ENCODE results near the gene CDH4. TPM values are rescaled to one million over a fixed set of nuclear protein-coding genes. Genes with fewer than 3 reads are reported as not detected.

CDH4 gene
- total RNA-seq, 2 experiments from 2014 or later = 0.11 to 0.18 TPM

GRCh38 chr20:61256365-61256764 lies 4.3 kb downstream of the CDH4 start:
- Mint-ChIP-seq H3K9me3 (peaks cover 5% of the 10 kb centered on the region), H3K27ac (no peak overlapping the region), H3K4me1 (ENCODE audit: low read depth) (no peaks in the 10 kb centered on the region), H3K36me3 (ENCODE audit: low read depth) (no peaks in the 10 kb centered on the region), H3K4me3 (no peak overlapping the region), H3K27me3 (peaks cover 21% of the 10 kb centered on the region)
- TF ChIP-seq CTCF (IDR thresholded peaks at IDR 0.05) = no peak
- ChIA-PET CTCF (interaction anchor here (1.5 kb wide), 1 partner anchor 28 kb away, joined by 5 read pairs; no protein-coding TSS in a partner anchor), POLR2A (no interaction called here)
- DNase-seq = no peak
- ATAC-seq = no peak
- intact Hi-C loops (cut with micrococcal nuclease) = no loop called here

GRCh38 chr20:61256824-61257223 lies 4.8 kb downstream of the CDH4 start:
- H3K27ac Mint-ChIP-seq = no peak overlapping the region
- no peaks in the 10 kb centered on the region for H3K36me3 Mint-ChIP-seq (ENCODE audit: low read depth)
- H3K9me3 Mint-ChIP-seq = peaks cover 5% of the 10 kb centered on the region
- intact Hi-C loops (cut with micrococcal nuclease) = no loop called here
- no peak for TF ChIP-seq CTCF (IDR thresholded peaks at IDR 0.05)
- POLR2A ChIA-PET = no interaction called here
- CTCF ChIA-PET = interaction anchor here (1.5 kb wide), 1 partner anchor 28 kb away, joined by 5 read pairs; no protein-coding TSS in a partner anchor
- H3K27me3 Mint-ChIP-seq = peaks cover 17% of the 10 kb centered on the region
- ATAC-seq = no peak
- DNase-seq = no peak
- H3K4me3 Mint-ChIP-seq = no peak overlapping the region
- no peaks in the 10 kb centered on the region for H3K4me1 Mint-ChIP-seq (ENCODE audit: low read depth)

GRCh38 chr20:61257611-61258010 lies 5.5 kb downstream of the CDH4 start:
- Mint-ChIP-seq H3K9me3 (peaks cover 5% of the 10 kb centered on the region), H3K4me3 (no peak overlapping the region), H3K36me3 (ENCODE audit: low read depth) (no peaks in the 10 kb centered on the region), H3K27me3 (peaks cover 17% of the 10 kb centered on the region), H3K4me1 (ENCODE audit: low read depth) (no peaks in the 10 kb centered on the region), H3K27ac (no peak overlapping the region)
- ChIA-PET CTCF (interaction anchor here (1.5 kb wide), 1 partner anchor 29 kb away, joined by 5 read pairs; no protein-coding TSS in a partner anchor), POLR2A (no interaction called here)
- intact Hi-C loops (cut with micrococcal nuclease) = no loop called here
- no peak for ATAC-seq
- no peak for TF ChIP-seq CTCF (IDR thresholded peaks at IDR 0.05)
- DNase-seq = no peak

GRCh38 chr20:61259741-61260140 lies 7.7 kb downstream of the CDH4 start:
- ATAC-seq (no peak), DNase-seq (no peak)
- TF ChIP-seq CTCF (IDR thresholded peaks at IDR 0.05) = no peak
- CTCF ChIA-PET = no interaction called here
- H3K4me3 Mint-ChIP-seq = no peak overlapping the region
- no peaks in the 10 kb centered on the region for H3K36me3 Mint-ChIP-seq (ENCODE audit: low read depth)
- H3K27ac Mint-ChIP-seq = no peak overlapping the region
- peaks cover 5% of the 10 kb centered on the region for H3K9me3 Mint-ChIP-seq
- H3K27me3 Mint-ChIP-seq = peaks cover 16% of the 10 kb centered on the region
- intact Hi-C loops (cut with micrococcal nuclease) = no loop called here
- no peaks in the 10 kb centered on the region for H3K4me1 Mint-ChIP-seq (ENCODE audit: low read depth)
- POLR2A ChIA-PET = no interaction called here

GRCh38 chr20:61260905-61261304 lies 8.8 kb downstream of the CDH4 start:
- Mint-ChIP-seq H3K36me3 (ENCODE audit: low read depth) (no peaks in the 10 kb centered on the region), H3K4me3 (no peak overlapping the region), H3K4me1 (ENCODE audit: low read depth) (no peaks in the 10 kb centered on the region), H3K27ac (no peak overlapping the region), H3K9me3 (peaks cover 5% of the 10 kb centered on the region), H3K27me3 (peaks cover 14% of the 10 kb centered on the region)
- ATAC-seq = no peak
- TF ChIP-seq CTCF (IDR thresholded peaks at IDR 0.05) = no peak
- no peak for DNase-seq
- intact Hi-C loops (cut with micrococcal nuclease) = no loop called here
- ChIA-PET CTCF (interaction anchor here (1.6 to 2.1 kb wide), 2 partner anchors 32 to 45 kb away, joined by 3 to 7 read pairs; no protein-coding TSS in a partner anchor), POLR2A (no interaction called here)
